Lower leg skin (tissue), 4 donors: ENCODE data around the gene CSF1R. TPM values are rescaled to one million over a fixed set of nuclear protein-coding genes. Genes with fewer than 3 reads are reported as not detected.
A peak's percentile ranks its signal among the peaks of the same experiment; 100 is the strongest.

ENCODE experiments used
- DNase-seq, 2 donors: peaks; one replicate each; pipeline ENCODE4 v3.0.0-alpha.2; 2019; ENCODE audit warnings: low spot score in 2 of 2
- H3K4me3 ChIP-seq: fragments of 200-600 bp; sonication (generic); 2 replicates; pipeline ENCODE4 v1.5.1; 2017; ENCODE audit warnings: mild to moderate bottlenecking, low read depth; ENCODE audit not compliant: poor library complexity, severe bottlenecking
- POLR2A ChIP-seq, 2 donors: fragments of 450-650 bp; IDR thresholded peaks; one replicate each; pipeline ENCODE4 v1.6.1; 2016 to 2017; ENCODE audit warnings: antibody characterized with exemption in 2 of 2, mild to moderate bottlenecking in 1 of 2, moderate library complexity in 1 of 2
- WGBS, 2 donors: methylation state at CpG; one replicate each; pipeline ENCODE4 v1.1.5; 2018; 5-methylcytosine and 5-hydroxymethylcytosine counted together
- intact Hi-C: fragments of 100-400 bp; cut with DNase I; formaldehyde crosslinking; loops from one replicate; pipeline ENCODE4 v1.15.0; 2023; ENCODE audit warnings: low total_unique reads
- total RNA-seq, 4 donors: library from RNA; depleted of rRNA; stranded (reverse); fragments of >200 nt; gene quantifications; one replicate each; pipeline ENCODE4 v1.1.0, GENCODE V29; 2016
- TF ChIP-seq, protein P1 (sequence below), 3 donors: fragments of 450-650 bp; IDR thresholded peaks; one replicate each; pipeline ENCODE4 v1.5.1; 2016; ENCODE audit warnings: antibody characterized with exemption in 3 of 3, mild to moderate bottlenecking in 3 of 3, moderate library complexity in 2 of 3

CSF1R gene
- total RNA-seq, 4 donors from 2014 or later, result 17.9 to 27.3 (median 23.9) TPM

GRCh38 chr5:150073677-150074076, 12.7 kb downstream of the CSF1R start:
- peak in 1 of 2 donors; percentile 49 for DNase-seq
- intact Hi-C loops, result no loop called here
- 71 to 79% methylated on average over 3 of the region's 3 CpGs for WGBS, 2 donors
- no peak overlapping the region for H3K4me3 ChIP-seq
- TF ChIP-seq, protein P1, sequence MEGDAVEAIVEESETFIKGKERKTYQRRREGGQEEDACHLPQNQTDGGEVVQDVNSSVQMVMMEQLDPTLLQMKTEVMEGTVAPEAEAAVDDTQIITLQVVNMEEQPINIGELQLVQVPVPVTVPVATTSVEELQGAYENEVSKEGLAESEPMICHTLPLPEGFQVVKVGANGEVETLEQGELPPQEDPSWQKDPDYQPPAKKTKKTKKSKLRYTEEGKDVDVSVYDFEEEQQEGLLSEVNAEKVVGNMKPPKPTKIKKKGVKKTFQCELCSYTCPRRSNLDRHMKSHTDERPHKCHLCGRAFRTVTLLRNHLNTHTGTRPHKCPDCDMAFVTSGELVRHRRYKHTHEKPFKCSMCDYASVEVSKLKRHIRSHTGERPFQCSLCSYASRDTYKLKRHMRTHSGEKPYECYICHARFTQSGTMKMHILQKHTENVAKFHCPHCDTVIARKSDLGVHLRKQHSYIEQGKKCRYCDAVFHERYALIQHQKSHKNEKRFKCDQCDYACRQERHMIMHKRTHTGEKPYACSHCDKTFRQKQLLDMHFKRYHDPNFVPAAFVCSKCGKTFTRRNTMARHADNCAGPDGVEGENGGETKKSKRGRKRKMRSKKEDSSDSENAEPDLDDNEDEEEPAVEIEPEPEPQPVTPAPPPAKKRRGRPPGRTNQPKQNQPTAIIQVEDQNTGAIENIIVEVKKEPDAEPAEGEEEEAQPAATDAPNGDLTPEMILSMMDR (IDR thresholded peaks at IDR 0.05), result no peak
- no peak for TF ChIP-seq POLR2A (IDR thresholded peaks at IDR 0.05)

GRCh38 chr5:150073086-150073625, 13.2 kb downstream of the CSF1R start:
- H3K4me3 ChIP-seq, result no peak overlapping the region
- WGBS, 2 donors, result 77% methylated on average over 5 of the region's 5 CpGs
- DNase-seq, result peak in 1 of 2 donors; percentile 70
- TF ChIP-seq, protein P1 (IDR thresholded peaks at IDR 0.05), result no peak
- intact Hi-C loops, result no loop called here

DNA sequence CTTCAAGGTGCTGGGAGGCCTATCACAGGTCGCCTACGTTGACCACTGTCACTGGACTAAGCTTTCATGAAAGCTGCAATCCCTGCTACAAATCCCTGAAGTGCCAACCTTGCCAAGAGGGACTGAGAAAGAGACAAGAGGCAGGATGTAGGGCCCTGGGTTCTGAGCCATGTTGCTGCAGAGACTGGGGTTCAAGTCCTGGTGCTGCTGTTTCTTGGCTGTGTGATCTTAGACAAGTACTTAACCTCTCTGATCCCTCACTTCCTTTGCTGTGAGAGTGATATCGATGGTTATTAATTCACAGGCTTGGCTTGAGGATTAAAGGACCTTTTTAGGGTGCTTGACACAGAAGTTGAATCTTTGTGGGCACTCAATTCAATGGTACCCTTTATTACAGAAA, 15.5 kb downstream of the CSF1R start:
- DNase-seq, result peak in 1 of 2 donors; percentile 45
- no peak overlapping the region for H3K4me3 ChIP-seq
- 88 to 89% methylated on average over 3 of the region's 3 CpGs for WGBS, 2 donors
- intact Hi-C loops, result no loop called here
- TF ChIP-seq POLR2A (IDR thresholded peaks at IDR 0.05), result no peak
- TF ChIP-seq, protein P1 (IDR thresholded peaks at IDR 0.05), result no peak

DNA sequence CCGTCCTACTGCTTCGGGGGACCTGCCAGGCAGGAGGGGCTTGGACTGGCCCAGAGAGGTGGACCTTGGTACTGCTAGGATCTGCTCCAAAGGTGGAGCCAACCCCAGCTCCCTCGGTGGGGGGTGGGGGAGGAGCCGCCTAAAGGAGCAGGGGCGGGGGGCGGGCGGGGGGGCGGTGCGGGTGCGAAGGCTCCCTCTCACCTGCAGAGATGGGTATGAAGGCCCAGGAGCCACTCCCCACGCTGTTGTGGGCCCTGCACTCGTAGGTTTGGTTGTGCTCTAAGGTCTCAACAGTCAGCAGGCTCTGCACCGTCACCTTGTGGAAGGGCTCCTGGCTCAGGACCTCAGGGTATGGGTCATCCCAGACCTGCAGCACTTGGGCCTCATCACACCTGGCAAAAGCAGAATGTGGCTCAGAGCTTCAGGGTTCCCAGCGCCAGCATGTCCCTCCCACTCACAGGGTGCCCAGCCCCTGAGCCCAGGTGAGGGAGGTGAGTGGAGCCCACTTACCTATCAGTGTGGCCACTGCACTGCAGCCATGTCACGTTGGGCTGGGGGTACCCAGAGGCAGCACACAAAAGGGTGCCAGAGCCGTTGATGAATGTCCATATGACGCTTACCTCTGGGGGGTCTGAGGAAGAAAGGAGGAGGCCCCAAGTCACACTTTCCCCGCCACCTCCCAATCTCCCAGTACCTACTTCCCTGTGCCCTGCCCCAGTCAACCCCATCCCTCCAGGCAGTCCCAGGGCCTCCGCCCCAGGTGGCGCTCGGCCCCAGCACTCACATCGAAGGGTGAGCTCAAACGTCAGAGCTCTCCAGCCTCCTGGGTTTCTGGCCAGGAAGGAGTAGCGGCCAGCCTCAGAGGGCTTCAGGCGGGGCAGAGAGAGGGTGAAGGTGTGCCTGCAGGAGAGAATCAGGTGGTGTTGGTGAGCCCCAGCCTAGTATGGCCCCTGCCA, 16.4 kb downstream of the CSF1R start:
- H3K4me3 ChIP-seq, result no peak overlapping the region
- no peak for DNase-seq
- 83 to 96% methylated on average over 12 to 17 of the region's 25 CpGs for WGBS, 2 donors
- TF ChIP-seq, protein P1 (IDR thresholded peaks at IDR 0.05), result no peak
- TF ChIP-seq POLR2A (IDR thresholded peaks at IDR 0.05), result no peak
- intact Hi-C loops, result no loop called here

DNA sequence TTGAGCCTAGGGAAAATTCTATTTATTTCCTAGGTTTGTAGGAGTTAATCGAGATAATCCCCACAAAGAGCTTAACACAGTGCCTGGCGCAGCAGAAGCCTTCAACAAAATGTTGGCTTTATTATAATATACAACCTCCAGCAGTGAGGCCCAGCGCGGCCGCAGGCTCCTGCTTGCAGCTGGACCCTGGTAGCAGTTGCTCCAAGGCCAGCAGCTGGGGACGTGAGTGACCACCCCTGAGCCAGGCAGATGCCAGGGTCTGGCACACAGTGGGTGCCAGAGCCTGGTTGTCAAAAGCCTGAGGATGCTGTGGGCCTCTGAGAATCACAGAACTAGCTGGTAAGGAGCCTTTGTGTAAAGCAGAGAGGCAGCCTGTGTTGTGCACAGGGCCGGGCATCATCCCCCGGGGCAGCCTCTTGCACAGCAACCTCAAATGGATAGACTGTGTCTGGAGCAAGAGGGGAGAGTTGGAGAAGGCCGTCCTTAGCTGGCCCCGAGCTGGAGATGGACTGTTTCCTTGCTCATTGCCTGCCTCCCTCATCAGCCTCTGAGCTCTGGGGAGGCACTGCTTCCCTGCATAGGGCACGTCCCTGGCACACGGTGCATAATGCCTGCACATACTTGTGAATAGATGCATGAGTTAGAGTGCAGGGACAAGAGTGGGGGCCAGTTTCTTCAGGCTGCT, 17.3 kb downstream of the CSF1R start:
- no peak for TF ChIP-seq POLR2A (IDR thresholded peaks at IDR 0.05)
- TF ChIP-seq, protein P1 (IDR thresholded peaks at IDR 0.05), result no peak
- WGBS, 2 donors, result 85 to 86% methylated on average over 11 to 12 of the region's 12 CpGs
- intact Hi-C loops, result no loop called here
- H3K4me3 ChIP-seq, result no peak overlapping the region
- DNase-seq, result no peak
